Dermis blood vessel endothelial cell (primary cell): Measurements from ENCODE around the gene TCP11L2. TPM values are rescaled to one million over a fixed set of nuclear protein-coding genes. Genes with fewer than 3 reads are reported as not detected.
"Not testable (repeated sequence)": the region's sequence is repeated elsewhere in the genome, so short reads cannot be mapped to it uniquely, and the experiment has no call there.

ENCODE experiments used
- DNase-seq: peaks from one replicate; pipeline ENCODE4 v3.0.0; 2010
- total RNA-seq: library from RNA; depleted of rRNA; stranded (reverse); fragments of >200 nt; gene quantifications from 2 replicates; pipeline ENCODE4 v1.2.3, GENCODE V29; 2014

TCP11L2 gene
- total RNA-seq, 1 donor from 2014 or later = 64.5 TPM

DNA sequence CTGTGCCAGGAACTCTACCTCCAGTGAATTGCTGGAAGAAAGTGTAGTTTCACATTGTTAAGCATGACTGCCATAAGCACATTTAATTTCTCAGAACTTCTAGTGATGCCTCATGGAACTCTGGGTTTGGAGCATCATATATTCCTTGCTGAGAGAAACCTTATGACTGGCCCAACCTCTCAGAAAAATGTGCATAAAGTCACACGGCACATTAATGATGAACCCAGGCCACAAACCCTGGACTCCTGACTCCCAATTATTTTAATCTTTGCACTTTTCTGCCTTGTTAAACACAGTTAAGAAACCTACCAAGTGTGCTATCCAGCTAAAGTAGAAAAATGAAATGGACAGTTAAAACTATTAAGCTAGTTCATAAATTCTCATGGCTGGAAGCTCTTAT, 5.6 kb downstream of the TCP11L2 start:
- no peak for DNase-seq

DNA sequence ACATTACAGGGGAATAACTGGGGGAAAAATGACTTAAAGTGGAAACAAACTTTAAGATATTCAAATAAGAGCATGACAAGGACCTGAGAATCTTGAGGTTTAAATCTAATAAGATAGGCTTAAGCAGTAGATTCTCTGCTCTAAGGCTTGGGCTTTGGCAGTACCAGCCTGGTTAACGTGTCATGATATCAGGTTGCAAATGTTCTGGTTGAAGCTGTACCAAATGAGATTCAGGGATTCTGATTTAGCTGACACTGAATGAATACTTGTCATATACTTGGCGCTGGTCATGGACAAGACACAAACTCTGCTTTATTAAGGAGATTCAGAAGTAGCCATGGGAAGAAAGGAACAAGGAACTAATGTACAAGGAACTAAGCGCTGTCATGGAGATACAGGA, 6.1 kb downstream of the TCP11L2 start:
- no peak for DNase-seq

DNA sequence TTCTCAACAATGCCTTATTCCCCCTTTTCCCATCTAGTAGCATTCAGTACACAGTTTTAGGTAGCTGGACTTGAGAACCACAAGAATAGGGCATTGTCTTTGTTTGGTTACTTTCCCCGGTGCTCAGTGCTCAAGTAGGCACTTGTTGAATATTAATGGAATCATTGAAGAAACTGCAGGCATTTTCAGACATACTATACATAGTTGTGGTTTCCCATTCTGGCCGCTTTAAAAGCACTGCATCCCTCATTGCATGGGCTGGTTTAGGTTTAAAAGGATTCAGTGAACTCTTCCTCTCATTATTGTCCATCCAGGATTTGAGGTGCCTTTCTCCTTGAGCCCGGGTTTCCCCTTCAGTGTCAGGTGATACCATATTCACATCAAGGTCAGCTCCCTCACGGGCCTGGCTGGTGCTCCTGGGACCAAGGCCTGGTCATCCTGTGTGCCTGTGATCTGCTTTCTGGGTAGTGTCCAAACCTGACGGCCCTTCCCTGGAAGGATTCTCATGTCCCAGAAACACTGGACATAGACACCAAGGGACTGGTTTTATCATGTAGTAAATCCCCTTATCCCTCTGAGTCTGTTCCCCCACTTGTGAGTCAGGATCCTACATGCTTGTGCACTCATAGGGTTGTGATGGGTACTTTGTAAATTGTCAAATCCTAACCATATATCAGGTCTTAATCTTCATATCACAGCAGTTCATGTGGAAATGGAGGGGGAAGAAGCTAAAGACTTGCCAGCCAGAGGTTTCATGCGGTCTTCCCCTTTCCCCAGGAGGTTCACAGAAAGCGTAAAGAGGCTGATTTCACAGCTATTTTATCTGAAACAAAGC, 7.4 kb downstream of the TCP11L2 start:
- DNase-seq = no peak

DNA sequence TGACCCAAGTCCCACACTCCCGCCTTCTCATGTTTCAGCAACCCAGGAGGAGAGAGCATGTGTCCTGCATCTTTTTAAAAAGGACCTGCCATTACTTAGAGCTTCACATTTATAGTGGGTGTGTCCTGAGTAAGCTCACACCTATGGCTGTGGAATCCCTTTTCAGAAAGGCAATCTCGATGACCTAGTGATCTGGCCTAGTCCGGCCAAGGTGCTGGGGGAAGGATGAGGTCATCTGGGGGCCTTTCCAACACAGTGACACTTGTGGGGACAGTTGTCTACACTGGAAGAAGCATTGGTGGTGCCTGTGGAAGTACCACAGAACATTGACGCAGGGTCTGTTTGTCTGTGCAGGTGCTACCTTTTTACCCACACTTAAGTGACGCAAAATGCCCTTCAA, 8.2 kb downstream of the TCP11L2 start:
- DNase-seq = no peak

DNA sequence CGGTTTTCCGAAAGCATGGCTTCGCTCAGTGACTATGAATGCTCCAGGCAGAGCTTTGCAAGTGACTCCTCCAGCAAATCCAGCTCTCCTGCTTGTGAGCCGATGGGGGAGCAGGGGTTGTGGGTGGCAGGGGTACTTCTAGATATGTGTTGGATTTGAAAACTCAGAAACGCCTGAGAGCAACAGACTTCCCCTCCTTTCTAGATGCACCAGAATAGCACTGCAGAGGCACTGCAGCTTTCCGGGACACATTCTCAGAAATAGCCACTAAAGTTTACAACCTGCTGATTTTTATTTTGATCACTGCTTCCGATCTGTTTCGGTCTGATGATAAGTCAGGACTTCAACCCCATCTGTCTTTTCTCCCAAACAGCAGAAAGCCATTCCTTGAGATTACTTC, 8.6 kb downstream of the TCP11L2 start:
- no peak for DNase-seq

DNA sequence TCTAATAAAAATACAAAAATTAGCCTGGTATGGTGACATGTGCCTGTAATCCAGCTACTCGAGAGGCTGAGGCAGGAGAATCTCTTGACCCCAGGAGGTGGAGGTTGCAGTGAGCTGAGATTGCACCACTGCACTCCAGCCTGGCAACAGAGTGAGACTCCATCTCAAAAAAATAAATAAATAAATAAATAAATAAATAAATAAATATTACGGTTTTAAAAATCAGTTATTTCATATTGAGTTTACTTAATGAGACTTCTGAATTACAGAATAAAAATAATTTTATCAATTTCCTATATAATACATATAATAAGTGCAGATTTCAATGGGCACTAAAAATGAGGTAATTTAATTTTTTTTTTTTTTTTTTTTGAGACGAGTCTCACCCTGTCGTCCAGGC, 10.9 kb downstream of the TCP11L2 start:
- not testable (repeated sequence) for DNase-seq

DNA sequence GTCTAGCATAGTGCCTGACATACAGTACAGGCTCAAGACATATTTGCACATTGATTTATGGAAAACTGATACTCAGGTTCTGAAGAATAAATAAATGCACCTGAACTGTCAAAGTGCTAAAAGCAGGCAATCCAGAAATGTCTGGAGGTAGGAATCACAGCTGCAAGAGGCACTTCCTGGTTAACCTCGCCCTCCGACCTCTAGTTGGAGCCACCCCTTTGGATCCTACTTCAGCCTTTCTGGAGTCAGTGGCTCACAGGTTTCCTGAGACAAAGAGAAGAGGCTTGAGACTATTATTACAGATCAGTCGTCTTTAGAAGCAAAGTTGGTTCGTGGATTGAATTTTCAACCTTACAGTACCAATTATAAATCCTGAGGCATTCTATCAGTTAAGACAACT, 13.0 kb downstream of the TCP11L2 start:
- DNase-seq = no peak

DNA sequence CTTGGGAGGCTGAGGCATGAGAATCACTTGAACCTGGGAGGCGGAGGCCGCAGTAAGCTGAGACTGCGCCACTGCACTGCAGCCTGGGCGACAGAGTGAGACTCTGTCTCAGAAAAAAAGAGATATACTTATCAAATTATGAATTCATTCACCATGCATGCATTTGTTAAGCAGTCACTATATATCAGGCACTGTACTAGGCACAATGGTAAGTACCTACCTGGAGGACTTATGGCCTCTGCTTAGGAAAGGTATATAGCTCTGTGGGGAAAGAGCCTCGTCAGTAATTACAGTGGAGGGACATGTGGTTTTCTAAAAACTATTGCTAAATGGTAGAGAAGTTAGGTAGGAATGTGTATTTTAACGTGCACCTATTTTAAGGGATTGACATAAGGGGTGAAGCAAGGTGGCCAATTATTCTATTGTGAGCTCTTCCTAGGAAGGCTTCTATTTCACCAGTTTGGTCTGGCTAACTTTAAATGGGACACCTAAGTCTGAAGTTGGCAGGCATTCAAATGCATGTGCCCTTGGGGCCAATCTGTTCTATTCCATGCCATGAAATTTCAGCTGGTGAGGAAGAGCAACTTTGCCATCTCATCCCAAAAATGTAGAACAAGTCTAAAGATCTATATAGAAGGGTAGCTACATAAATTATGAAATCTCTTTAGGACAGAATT, 15.0 kb downstream of the TCP11L2 start:
- no peak for DNase-seq

DNA sequence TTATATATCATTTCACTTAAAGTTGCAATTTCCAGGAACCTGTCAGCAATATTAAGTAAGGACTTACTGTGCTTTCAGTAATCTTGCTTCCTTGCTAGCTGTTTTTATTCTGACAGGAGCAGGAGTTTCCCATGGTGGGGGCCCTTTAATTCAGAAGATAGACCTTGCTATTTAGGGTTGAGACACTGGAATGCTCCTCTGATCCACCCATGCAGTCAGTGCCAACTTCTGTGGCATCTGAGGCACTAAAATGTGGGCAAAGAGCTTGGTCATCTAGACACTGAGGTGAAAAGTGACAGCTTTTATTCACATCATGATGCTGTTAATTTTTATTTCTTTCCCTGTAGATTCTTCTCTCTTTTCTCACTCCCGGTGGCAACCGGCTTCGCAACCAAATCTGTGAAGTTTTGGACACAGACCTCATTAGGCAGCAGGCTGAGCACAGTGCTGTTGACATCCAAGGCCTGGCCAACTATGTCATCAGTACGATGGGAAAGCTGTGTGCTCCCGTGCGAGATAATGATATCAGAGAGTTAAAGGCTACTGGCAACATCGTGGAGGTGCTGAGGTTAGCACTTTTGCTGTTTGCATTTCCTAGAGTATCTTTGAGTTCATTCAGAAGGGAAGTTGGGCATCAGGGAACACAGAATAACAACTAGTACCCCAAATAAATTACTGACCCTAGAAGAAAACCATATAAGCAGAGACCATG, 18.8 kb downstream of the TCP11L2 start:
- no peak for DNase-seq

DNA sequence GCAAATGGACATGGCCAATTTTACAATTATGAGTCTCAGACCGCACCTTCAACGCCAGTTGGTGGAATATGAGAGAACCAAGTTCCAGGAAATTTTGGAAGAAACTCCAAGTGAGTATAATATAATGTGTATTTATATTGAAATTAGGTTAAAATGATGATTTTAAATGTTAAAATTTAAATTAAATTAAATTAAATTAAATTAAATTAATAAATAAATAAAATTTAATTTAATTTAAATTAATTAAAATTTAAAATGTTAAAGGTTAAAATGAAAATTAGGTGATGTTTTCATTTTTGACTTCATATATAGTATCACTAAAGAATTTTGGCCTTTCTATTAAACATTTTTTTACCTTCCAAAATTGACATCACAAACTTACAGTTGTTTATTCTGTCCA, 21.0 kb downstream of the TCP11L2 start:
- no peak for DNase-seq

DNA sequence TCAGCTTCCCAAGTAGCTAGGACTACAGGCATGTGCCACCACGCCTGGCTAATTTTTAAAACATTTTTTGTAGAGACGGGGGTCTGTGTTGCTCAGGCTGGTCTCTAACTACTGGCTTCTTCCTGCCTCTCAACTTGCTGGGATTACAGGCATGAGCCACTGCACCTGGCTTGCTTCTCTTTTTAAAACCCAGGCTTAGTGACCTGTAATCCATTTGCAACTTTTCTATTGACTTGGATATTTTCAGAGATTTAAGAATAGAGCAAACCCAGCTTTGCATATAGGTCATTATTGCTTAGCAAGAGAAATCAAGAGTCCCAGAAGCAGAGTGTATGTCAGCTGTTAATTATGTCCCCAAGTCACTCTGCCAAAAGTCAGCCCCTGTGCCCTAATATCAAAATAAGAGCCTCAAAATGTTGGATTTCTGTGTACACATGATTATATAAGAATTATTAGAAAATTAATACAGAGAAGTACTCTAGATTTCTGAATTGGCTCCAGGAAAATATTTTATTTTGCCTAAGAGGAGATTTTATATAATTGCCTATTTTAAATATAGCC, 24.9 kb downstream of the TCP11L2 start:
- no peak for DNase-seq

DNA sequence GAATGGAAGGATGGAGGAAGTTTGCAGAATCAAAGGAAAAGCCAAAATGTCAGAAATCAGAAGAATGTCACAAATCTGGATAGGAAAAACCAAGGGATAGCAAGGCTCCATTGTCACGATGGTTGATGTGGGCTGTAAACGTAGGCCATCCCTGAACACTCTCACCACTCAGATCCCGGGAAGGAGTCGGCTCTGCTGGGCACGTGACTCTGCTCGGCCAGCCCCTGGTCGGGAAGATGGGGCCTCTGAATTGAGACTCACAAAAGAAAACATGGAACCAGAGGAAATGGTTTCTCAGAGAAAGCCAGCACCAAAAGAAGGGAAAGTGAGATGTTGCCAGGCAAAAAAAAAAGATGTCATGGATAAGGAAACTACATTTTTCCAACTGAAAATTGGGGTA, 26.2 kb downstream of the TCP11L2 start:
- no peak for DNase-seq

DNA sequence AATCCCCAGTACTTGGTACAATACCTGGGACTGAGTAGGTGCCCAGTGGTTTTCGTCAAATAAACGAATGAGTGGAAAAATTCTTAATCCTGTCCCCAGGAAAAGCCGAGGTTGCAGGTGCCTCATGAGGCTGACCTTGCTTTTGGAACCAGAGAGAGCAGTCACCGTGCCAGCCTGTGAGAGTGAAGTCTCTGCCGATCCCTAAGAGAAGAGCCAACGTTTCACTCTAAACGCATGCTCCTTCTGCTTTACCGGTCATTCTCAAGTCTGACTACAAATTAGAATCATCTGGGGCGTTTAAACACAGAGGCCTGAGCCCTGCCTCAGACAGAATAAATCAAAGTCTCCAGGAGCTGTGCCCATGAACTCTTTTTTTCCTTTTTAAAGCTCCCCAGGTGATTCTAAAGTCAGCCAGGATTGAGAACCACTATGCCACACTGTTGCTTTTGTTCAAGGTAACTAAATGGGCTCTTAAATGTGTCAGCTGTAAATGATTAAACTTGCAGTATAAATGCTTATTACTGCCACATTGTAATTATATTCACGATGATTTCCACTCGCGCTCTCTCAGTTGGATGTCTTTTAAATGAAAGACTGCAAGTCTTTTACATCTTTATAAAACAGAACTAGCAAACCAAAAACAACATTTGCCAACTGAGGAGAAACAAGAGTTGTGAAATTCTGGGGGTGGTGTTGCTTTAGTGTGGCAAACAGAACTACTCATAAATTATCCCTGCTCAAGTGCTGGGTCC, 26.9 kb downstream of the TCP11L2 start:
- DNase-seq = no peak

DNA sequence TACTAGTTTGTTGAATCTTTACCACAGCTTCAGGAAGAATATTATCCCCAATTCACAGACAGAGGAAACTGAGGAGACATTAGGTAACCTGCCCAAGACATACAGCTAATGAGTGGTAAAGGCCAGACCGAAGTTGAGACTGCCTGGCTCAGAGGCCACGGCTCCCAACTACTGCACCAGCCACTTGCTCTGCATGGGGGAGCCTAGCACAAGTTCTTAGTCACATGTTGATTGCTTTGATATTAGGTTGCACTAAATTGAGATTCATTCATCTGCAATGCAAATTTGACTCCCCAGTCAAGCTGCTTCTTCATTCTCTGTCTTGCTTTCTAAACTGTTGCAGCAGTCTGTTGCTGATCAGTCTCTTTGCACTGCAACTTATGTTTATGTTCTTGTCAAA, 29.1 kb downstream of the TCP11L2 start:
- DNase-seq = no peak

DNA sequence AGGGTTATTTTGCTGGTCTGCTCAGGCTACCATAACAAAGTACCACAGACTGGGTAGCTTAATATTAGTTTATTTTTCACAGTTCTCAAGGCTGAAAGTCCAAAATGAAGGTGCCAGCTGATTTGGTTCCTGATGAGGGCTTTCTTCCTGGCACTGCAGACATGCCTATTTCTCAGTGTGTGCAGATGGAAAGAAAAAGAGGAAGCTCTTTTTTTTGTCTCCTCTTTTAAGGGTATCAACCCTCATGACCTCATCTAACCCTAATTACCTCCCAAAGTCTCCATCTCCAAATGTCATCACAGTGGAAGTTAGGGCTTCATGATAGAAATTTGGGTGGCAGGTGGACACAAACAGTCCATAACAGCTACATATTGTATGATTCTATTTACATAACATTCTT, 30.0 kb downstream of the TCP11L2 start:
- DNase-seq = no peak

DNA sequence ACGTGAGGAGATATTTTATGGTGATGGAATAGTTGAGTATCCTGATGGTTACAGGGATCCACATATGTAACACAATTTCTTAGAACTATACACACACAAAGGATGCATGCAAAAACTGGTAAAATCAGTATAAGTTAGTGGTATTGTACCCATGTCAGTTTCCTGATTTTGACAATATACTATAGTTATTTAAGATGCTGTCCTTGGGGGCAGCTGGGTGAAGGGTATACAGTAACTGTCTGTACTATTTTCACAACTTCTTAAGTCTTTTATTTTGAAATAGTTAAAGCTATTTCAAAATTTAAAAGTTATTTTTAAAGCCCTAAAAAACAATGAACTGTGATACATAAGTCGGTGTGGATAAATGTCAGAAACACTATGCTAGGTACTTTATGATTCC, 30.5 kb downstream of the TCP11L2 start:
- DNase-seq = no peak

DNA sequence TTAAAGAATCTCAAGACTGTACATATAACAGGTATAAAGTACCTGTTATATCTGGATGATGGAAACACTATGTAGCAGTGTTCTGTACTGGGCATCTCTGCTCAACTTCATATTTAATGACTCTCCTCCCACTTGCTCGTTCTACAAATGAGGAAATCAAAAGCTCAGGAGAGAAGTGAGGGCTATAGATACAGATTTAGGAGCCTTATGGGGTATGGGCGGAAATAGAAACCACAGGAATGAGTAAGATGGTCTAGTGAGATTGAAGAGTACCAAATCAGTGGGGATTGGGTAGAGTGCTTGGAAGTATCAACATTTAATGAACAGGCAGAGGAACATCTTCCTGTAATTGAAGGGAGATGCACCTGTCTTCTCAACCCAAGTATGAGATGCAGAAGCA, 31.2 kb downstream of the TCP11L2 start:
- no peak for DNase-seq

DNA sequence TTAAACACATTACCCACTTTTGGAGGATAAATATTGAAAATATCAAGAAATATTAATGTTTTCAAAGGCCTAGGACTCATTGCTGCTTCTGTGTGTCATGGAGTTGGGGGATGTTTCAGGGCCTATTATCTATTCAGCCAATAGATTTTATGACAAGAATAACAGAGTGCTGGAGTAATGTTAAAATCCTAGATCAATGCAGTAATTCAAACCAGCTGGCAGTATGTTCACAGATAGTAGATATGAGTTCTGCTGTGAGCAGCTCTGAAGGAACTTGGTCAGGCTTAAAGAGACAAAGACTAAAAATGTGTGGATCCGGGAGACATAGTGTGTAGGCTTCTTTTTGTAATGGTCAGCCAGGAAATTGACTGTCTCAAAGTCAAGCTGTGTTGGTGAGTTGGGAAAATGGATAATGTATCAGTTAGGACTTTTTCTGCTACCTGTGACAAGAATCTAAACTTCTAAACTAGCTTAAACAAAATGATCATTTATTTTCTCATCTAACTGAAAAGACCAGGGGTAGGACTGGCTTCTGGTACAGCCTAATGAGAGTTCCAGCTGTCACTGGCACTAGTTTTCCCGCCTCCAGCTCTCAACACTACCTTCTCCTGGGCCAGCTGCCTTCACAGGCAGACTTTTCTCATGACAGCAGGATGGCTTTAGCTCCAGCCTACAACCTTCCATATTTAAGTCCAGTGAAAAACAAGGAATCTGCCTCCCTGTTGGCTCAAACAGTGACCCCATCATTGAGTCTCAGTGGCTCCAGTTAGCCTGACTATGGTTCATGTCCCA, 38.7 kb downstream of the TCP11L2 start:
- no peak for DNase-seq

DNA sequence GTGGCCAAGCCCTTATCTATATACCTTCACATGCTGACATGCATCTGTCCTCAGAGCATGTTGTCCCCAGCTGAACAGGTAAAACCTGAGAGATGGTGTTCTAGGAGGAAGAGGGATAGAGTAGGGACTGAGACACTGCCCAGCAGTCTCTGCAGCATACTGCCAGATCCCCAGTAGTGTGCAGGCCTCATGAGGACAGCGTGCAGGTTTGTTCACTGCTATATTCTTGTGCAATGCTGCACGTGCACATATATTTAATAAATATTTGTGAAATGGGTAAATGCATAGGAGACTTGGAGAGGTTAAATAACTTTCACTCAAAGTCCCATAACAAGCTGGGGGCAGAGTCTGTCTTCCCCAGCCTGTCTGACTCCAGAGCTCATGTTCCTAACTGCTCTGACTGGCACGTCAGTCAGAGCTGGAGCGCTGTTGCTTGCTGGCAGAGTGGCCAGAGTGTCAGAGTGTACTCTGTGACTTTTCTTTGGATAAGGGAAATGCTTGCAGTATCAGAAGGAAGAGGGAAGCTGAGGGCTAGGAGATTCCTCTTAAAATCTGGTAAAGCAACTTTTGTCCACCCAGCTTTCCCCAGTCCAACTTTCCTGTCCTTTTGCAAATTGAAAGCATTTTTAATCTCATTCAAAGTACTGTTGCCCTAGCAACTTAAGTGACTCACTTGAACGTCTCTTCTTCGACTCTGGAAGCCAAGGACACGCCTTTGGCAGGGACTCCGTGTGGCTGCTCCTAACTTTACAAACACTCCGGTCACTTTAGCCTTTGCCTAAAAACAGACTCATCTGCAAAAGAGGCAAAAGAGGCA, 40.1 kb downstream of the TCP11L2 start:
- peak; percentile 48 for DNase-seq

DNA sequence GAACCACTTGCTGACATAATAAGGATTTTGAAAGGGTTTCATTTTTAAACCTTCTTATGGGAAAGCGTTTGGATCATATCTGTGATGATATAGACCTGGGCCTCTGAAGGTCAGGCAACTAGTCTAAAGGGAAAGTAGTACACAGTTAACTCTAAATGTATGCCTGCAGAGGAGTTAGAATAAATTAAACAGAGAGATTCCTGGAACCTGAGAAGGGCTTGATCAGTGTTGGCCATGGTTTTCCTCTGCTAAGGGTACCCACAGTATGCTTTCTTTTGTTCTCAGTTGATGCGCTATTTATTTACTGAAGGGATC, 40.6 kb downstream of the TCP11L2 start:
- DNase-seq = no peak

DNA sequence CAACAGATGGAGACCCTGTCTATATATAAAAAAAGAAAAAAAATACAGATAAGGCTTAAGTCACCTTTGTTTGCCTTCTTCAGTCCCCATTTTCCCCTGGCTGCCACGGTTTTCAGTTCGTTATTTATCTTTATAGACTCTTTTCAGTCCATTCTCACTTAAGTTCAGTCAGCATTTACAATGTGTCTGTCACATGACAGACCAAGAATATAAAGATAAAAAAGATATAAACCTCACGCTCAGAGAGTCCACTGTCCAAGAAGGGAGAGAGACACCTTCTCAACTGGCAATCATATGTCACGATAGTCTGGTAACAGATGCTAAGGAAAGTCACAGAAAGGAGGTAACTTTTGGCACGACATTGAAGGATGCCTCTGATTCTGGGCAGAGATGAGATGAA, 41.6 kb downstream of the TCP11L2 start:
- no peak for DNase-seq
